Transverse colon (tissue), 4 donors: Measurements from ENCODE around the gene PELI2.

Source experiments
- CTCF ChIP-seq, 5 experiments: fragments of 200-600 bp in 3 of 5; fragments of 450-650 bp in 2 of 5; sonication (generic) in 3 of 5; IDR thresholded peaks; 1 replicate in 2 of 5; 2 replicates in 3 of 5; pipeline ENCODE4 v1.5.1; 2016 to 2017; ENCODE audit warnings: antibody characterized with exemption in 5 of 5, inconsistent platforms in 3 of 5, mild to moderate bottlenecking in 2 of 5, moderate library complexity in 1 of 5
- EP300 ChIP-seq: sonication (generic); formaldehyde crosslinking; IDR thresholded peaks from one replicate; pipeline ENCODE4 v1.6.1; 2017; ENCODE audit warnings: antibody characterized with exemption, low read depth
- POLR2A ChIP-seq: fragments of 450-650 bp; IDR thresholded peaks from one replicate; pipeline ENCODE4 v1.6.1; 2016; ENCODE audit warnings: antibody characterized with exemption, mild to moderate bottlenecking, moderate library complexity
- POLR2AphosphoS5 ChIP-seq, 3 donors: sonication (generic); formaldehyde crosslinking; IDR thresholded peaks; one replicate each; pipeline ENCODE4 v1.6.1; 2016; ENCODE audit warnings: antibody characterized with exemption in 3 of 3

- TF ChIP-seq CTCF (IDR thresholded peaks at IDR 0.05) (no peak), POLR2A (no peak), POLR2AphosphoS5 (IDR thresholded peaks at IDR 0.05) (no peak), EP300 (no peak)
Measured at GRCh38 chr14:56176530-56176929, 58.3 kb downstream of the PELI2 start.
